Panc1 (cell line): ENCODE results near the gene CNTN4. TPM values are rescaled to one million over a fixed set of nuclear protein-coding genes. Genes with fewer than 3 reads are reported as not detected.

Experiments used
- ATAC-seq: fragments of 200-7000 bp; cut with Tn5 transposase; 2 replicates; pipeline ENCODE4 v1.9.1; 2020; ENCODE audit warnings: mild to moderate bottlenecking, moderate library complexity
- BruUV-seq: library from RNA; stranded (reverse); fragments of 400-500 nt; replicated peaks from 2 replicates; lab custom pipeline; 2021; lab: Mats Ljungman, UMichigan
- CTCF ChIA-PET: fragments of 300-600 bp; sonication (Branson Sonifier 250); formaldehyde crosslinking; loops from one replicate; lab custom pipeline; 2022; ENCODE audit warnings: antibody characterized with exemption; lab: Charles Lee
- POLR2A ChIA-PET: fragments of 300-600 bp; sonication (Branson Sonifier 250); formaldehyde crosslinking; loops from one replicate; lab custom pipeline; 2022; ENCODE audit warnings: antibody characterized with exemption; lab: Charles Lee
- DNase-seq: peaks from one replicate; pipeline ENCODE4 v3.0.0-alpha.2; 2010; ENCODE audit warnings: low read depth, low spot score
- H3K27ac ChIP-seq: 2 replicates; pipeline ENCODE4 v1.5.1; 2011; ENCODE audit warnings: mild to moderate bottlenecking, low read length, inconsistent platforms
- H3K27me3 ChIP-seq: fragments of 200-500 bp; sonication (Bioruptor generic); 2 replicates; pipeline ENCODE4 v1.6.0; 2014; ENCODE audit warnings: low read length, inconsistent platforms; ENCODE audit not compliant: control insufficient read depth, insufficient read depth
- H3K36me3 ChIP-seq: fragments of 200-500 bp; sonication (Bioruptor generic); 2 replicates; pipeline ENCODE4 v1.5.1; 2014; ENCODE audit warnings: inconsistent platforms, mild to moderate bottlenecking, low read length, moderate library complexity; ENCODE audit not compliant: control insufficient read depth, insufficient read depth
- H3K4me1 ChIP-seq: 2 replicates; pipeline ENCODE4 v1.5.1; 2011; ENCODE audit warnings: inconsistent platforms, mild to moderate bottlenecking, low read length, moderate library complexity; ENCODE audit not compliant: control insufficient read depth, insufficient read depth
- H3K4me3 ChIP-seq, 2 experiments: 2 replicates each; pipeline ENCODE4 v1.5.1; 2011 to 2012; ENCODE audit warnings: low read depth in 2 of 2, low read length in 2 of 2, mild to moderate bottlenecking in 2 of 2, inconsistent platforms in 1 of 2, moderate library complexity in 1 of 2
- H3K9me3 ChIP-seq: fragments of 200-500 bp; sonication (Bioruptor generic); 2 replicates; pipeline ENCODE4 v1.5.1; 2014; ENCODE audit warnings: low read depth, mild to moderate bottlenecking, inconsistent platforms, low read length, moderate library complexity; ENCODE audit not compliant: control insufficient read depth, insufficient read depth
- POLR2AphosphoS5 ChIP-seq: IDR thresholded peaks from 2 replicates; pipeline ENCODE4 v1.6.1; 2012; ENCODE audit warnings: mild to moderate bottlenecking, low read depth, low read length, moderate library complexity
- REST ChIP-seq, 2 experiments: IDR thresholded peaks; 2 replicates each; pipeline ENCODE4 v1.6.1; 2011 to 2012; ENCODE audit warnings: low read depth in 2 of 2, control low read depth in 1 of 2, low read length in 1 of 2, mild to moderate bottlenecking in 1 of 2, moderate library complexity in 1 of 2; ENCODE audit not compliant: insufficient read depth in 1 of 2
- SIN3A ChIP-seq: IDR thresholded peaks from 2 replicates; pipeline ENCODE4 v1.6.1; 2012; ENCODE audit warnings: low read depth, mild to moderate bottlenecking, low read length, moderate library complexity, borderline replicate concordance; ENCODE audit not compliant: insufficient read depth
- TCF7L2 ChIP-seq: IDR thresholded peaks from 2 replicates; pipeline ENCODE4 v1.6.1; 2011; ENCODE audit warnings: mild to moderate bottlenecking, low read depth, low read length, inconsistent platforms
- in situ Hi-C: cut with HindIII; loops from 2 replicates; pipeline ENCODE4 v1.10.0; 2016; ENCODE audit warnings: low sequenced_read_pairs, low pct_unique_long_range_greater_than_20kb
- intact Hi-C: fragments of 100-400 bp; cut with micrococcal nuclease; formaldehyde crosslinking; loops from one replicate; pipeline ENCODE4 v1.10.0; 2022; ENCODE audit not compliant: unreplicated experiment
- total RNA-seq: library from RNA; stranded (reverse); gene quantifications from one replicate; pipeline ENCODE4 v1.2.1, GENCODE V29; 2021; ENCODE audit not compliant: unreplicated experiment
- TF ChIP-seq, protein P1 (sequence below): fragments of 450-650 bp; IDR thresholded peaks from 2 replicates; pipeline ENCODE4 v1.5.1; 2017; ENCODE audit warnings: mild to moderate bottlenecking

CNTN4 gene
- total RNA-seq, 1 experiment from 2014 or later, result not detected

DNA sequence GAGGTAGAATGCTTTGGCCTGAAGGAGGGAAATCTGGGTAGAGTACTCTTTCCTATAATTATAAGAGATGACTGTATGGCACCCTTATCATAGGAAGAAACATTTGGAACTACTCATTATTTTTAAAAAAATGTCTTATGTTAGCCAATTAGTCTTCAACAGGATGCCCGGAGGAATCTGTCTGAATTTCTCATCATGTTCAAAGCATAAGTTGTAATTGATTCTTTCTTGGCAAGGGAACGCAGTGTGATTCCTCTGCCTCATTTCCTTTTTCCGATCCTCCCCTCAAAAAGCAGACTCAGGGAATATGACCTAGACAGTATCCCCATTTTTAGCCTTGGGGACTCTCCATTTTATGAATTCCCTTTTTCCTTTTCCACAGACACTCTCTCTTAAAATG, 846.5 kb downstream of the CNTN4 start:
- intact Hi-C loops, result no loop called here
- H3K36me3 ChIP-seq, result no peaks in the 10 kb centered on the region

DNA sequence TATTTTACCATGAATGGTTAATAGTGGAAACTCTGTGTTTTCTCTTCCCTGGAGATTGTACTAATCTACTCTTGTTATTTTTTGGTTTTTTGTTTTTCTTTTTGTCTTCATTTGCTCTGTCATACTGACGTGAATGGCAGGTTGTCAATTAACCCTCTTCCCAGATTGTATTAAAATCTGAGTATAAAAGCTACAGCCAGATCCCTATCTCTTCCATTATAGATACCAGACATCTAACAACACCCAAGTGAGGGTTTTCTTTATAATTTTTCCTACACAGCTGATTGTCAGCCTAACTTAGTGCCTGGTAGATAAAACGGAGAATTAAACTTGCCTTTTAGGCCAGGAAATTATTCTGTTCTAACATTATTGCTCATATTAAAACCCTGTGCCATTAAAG, 848.9 kb downstream of the CNTN4 start:
- H3K9me3 ChIP-seq, result no peaks in the 10 kb centered on the region
- intact Hi-C loops (no loop called here), in situ Hi-C loops (no loop called here)
- H3K36me3 ChIP-seq, result no peaks in the 10 kb centered on the region
- no peaks in the 10 kb centered on the region for H3K4me1 ChIP-seq
- H3K4me3 ChIP-seq, result no peak overlapping the region
- H3K27ac ChIP-seq, result no peak overlapping the region
- ATAC-seq (no peak), DNase-seq (no peak)
- no peaks in the 10 kb centered on the region for H3K27me3 ChIP-seq
- POLR2A ChIA-PET, result no interaction called here
- CTCF ChIA-PET, result no interaction called here
- no TSS peak for BruUV-seq
- no peak for TF ChIP-seq SIN3A
- TF ChIP-seq REST (IDR thresholded peaks at IDR 0.05; ENCODE audit: insufficient read depth in 1 of 2, low read depth in 2 of 2, low read length in 1 of 2), result no peak
- no peak for TF ChIP-seq TCF7L2
- no peak for TF ChIP-seq POLR2AphosphoS5

More for the DNA sequence above, 846.5 kb downstream of the CNTN4 start:
- no peak for TF ChIP-seq POLR2AphosphoS5
- TF ChIP-seq REST (IDR thresholded peaks at IDR 0.05; ENCODE audit: insufficient read depth in 1 of 2, low read depth in 2 of 2, low read length in 1 of 2), result no peak
- no peak for TF ChIP-seq TCF7L2
- TF ChIP-seq SIN3A, result no peak
- TF ChIP-seq, protein P1, sequence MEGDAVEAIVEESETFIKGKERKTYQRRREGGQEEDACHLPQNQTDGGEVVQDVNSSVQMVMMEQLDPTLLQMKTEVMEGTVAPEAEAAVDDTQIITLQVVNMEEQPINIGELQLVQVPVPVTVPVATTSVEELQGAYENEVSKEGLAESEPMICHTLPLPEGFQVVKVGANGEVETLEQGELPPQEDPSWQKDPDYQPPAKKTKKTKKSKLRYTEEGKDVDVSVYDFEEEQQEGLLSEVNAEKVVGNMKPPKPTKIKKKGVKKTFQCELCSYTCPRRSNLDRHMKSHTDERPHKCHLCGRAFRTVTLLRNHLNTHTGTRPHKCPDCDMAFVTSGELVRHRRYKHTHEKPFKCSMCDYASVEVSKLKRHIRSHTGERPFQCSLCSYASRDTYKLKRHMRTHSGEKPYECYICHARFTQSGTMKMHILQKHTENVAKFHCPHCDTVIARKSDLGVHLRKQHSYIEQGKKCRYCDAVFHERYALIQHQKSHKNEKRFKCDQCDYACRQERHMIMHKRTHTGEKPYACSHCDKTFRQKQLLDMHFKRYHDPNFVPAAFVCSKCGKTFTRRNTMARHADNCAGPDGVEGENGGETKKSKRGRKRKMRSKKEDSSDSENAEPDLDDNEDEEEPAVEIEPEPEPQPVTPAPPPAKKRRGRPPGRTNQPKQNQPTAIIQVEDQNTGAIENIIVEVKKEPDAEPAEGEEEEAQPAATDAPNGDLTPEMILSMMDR, result no peak
- ChIA-PET POLR2A (no interaction called here), CTCF (no interaction called here)
- in situ Hi-C loops, result no loop called here
- Histone ChIP-seq H3K4me1 (no peaks in the 10 kb centered on the region), H3K9me3 (no peaks in the 10 kb centered on the region), H3K27me3 (no peaks in the 10 kb centered on the region), H3K4me3 (no peak overlapping the region), H3K27ac (no peak overlapping the region)
- DNase-seq (no peak), ATAC-seq (no peak)
- BruUV-seq, result no TSS peak
